GM12878 (cell line): Measurements from ENCODE around the gene HTR7.

ENCODE experiments used
- BHLHE40 ChIP-seq, 2 experiments: fragments of 450-650 bp in 1 of 2; IDR thresholded peaks; 2 replicates each; pipeline ENCODE4 v1.6.1; 2011 to 2017; ENCODE audit warnings: low read depth in 2 of 2, borderline replicate concordance in 1 of 2, improper control_type of control experiment in 1 of 2, low read length in 1 of 2, mild to moderate bottlenecking in 1 of 2
- CBX3 ChIP-seq: fragments of 200-600 bp; sonication (generic); IDR thresholded peaks from 2 replicates; pipeline ENCODE4 v1.6.1; 2016; ENCODE audit warnings: low read depth, borderline replicate concordance
- EZH2 ChIP-seq: IDR thresholded peaks from 2 replicates; pipeline ENCODE4 v1.6.1; 2012; ENCODE audit warnings: low read depth, mild to moderate bottlenecking, control low read depth, inconsistent platforms, low read length, borderline replicate concordance; ENCODE audit not compliant: control insufficient read depth
- HCFC1 ChIP-seq: fragments of 150-350 bp; IDR thresholded peaks from 2 replicates; pipeline ENCODE4 v1.6.1; 2014; ENCODE audit warnings: low read length
- HDGF ChIP-seq: fragments of 450-650 bp; IDR thresholded peaks from 2 replicates; pipeline ENCODE4 v1.6.1; 2016; ENCODE audit warnings: antibody characterized with exemption
- NRF1 ChIP-seq: conservative IDR thresholded peaks from 2 replicates; pipeline ENCODE4 v1.6.1; 2011; ENCODE audit warnings: mild to moderate bottlenecking, low read depth, low read length, improper control_type of control experiment
- POLR2A ChIP-seq: IDR thresholded peaks from 2 replicates; pipeline ENCODE4 v1.6.1; 2011; ENCODE audit warnings: low read depth, mild to moderate bottlenecking, low read length
- TF ChIP-seq, protein P1 (sequence below): IDR thresholded peaks from 2 replicates; pipeline ENCODE4 v1.6.1; 2012; ENCODE audit warnings: low read length, inconsistent platforms
- TF ChIP-seq, protein P2 (sequence below), 3 experiments: IDR thresholded peaks in 2 of 3; conservative IDR thresholded peaks in 1 of 3; 2 replicates each; pipeline ENCODE4 v1.5.1; 2011; ENCODE audit warnings: low read depth in 3 of 3, low read length in 3 of 3, mild to moderate bottlenecking in 3 of 3, control low read depth in 2 of 3, moderate library complexity in 2 of 3, inconsistent platforms in 1 of 3, mixed read lengths in 1 of 3; ENCODE audit not compliant: control insufficient read depth in 2 of 3, insufficient read depth in 1 of 3; ENCODE audit errors: extremely low read depth in 1 of 3
- TF ChIP-seq, protein P3 (sequence below): fragments of 450-650 bp; formaldehyde crosslinking; IDR thresholded peaks from 2 replicates; pipeline ENCODE4 v1.5.0; 2022; ENCODE audit warnings: mild to moderate bottlenecking, missing genetic modification characterization

DNA sequence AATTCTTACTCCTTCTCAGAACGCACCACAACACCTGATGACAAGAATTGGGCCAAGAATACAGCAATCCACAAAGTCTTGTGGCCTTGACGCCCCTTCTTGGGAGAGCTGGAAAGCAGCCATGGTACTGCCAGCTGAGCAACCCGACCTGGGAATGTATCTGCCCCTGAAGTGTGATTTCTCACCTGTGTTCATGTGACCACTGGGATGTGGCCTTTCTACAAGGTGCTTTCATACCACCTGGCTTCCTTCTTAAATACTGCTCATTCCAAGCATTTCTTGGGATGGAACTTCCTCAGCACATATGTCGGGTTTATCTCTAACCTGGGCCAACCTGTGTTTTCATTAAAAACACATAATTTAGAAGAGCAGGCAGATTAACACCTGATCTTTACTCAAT, 72.1 kb downstream of the HTR7 start:
- TF ChIP-seq, protein P1, sequence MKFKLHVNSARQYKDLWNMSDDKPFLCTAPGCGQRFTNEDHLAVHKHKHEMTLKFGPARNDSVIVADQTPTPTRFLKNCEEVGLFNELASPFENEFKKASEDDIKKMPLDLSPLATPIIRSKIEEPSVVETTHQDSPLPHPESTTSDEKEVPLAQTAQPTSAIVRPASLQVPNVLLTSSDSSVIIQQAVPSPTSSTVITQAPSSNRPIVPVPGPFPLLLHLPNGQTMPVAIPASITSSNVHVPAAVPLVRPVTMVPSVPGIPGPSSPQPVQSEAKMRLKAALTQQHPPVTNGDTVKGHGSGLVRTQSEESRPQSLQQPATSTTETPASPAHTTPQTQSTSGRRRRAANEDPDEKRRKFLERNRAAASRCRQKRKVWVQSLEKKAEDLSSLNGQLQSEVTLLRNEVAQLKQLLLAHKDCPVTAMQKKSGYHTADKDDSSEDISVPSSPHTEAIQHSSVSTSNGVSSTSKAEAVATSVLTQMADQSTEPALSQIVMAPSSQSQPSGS, result no peak
- TF ChIP-seq, protein P2, sequence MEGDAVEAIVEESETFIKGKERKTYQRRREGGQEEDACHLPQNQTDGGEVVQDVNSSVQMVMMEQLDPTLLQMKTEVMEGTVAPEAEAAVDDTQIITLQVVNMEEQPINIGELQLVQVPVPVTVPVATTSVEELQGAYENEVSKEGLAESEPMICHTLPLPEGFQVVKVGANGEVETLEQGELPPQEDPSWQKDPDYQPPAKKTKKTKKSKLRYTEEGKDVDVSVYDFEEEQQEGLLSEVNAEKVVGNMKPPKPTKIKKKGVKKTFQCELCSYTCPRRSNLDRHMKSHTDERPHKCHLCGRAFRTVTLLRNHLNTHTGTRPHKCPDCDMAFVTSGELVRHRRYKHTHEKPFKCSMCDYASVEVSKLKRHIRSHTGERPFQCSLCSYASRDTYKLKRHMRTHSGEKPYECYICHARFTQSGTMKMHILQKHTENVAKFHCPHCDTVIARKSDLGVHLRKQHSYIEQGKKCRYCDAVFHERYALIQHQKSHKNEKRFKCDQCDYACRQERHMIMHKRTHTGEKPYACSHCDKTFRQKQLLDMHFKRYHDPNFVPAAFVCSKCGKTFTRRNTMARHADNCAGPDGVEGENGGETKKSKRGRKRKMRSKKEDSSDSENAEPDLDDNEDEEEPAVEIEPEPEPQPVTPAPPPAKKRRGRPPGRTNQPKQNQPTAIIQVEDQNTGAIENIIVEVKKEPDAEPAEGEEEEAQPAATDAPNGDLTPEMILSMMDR (IDR thresholded peaks at IDR 0.05 in 2 of 3, conservative IDR thresholded peaks at IDR 0.05 in 1 of 3; ENCODE audit: control insufficient read depth in 2 of 3, extremely low read depth in 1 of 3, insufficient read depth in 1 of 3, low read depth in 3 of 3, low read length in 3 of 3), result no peak
- TF ChIP-seq EZH2 (no peak), NRF1 (no peak), POLR2A (no peak), CBX3 (no peak), HCFC1 (no peak), HDGF (no peak), BHLHE40 (IDR thresholded peaks at IDR 0.05; ENCODE audit: borderline replicate concordance in 1 of 2, low read depth in 2 of 2, low read length in 1 of 2) (no peak)
- TF ChIP-seq, protein P3, sequence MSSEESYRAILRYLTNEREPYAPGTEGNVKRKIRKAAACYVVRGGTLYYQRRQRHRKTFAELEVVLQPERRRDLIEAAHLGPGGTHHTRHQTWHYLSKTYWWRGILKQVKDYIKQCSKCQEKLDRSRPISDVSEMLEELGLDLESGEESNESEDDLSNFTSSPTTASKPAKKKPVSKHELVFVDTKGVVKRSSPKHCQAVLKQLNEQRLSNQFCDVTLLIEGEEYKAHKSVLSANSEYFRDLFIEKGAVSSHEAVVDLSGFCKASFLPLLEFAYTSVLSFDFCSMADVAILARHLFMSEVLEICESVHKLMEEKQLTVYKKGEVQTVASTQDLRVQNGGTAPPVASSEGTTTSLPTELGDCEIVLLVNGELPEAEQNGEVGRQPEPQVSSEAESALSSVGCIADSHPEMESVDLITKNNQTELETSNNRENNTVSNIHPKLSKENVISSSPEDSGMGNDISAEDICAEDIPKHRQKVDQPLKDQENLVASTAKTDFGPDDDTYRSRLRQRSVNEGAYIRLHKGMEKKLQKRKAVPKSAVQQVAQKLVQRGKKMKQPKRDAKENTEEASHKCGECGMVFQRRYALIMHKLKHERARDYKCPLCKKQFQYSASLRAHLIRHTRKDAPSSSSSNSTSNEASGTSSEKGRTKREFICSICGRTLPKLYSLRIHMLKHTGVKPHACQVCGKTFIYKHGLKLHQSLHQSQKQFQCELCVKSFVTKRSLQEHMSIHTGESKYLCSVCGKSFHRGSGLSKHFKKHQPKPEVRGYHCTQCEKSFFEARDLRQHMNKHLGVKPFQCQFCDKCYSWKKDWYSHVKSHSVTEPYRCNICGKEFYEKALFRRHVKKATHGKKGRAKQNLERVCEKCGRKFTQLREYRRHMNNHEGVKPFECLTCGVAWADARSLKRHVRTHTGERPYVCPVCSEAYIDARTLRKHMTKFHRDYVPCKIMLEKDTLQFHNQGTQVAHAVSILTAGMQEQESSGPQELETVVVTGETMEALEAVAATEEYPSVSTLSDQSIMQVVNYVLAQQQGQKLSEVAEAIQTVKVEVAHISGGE (CRISPR knock-in tag), result no peak
